ENCODE results near the gene CCDC97. TPM values are rescaled to one million over a fixed set of nuclear protein-coding genes. Genes with fewer than 3 reads are reported as not detected.
"Not testable (repeated sequence)": the region's sequence is repeated elsewhere in the genome, so short reads cannot be mapped to it uniquely, and the experiment has no call there.

Gene CCDC97
- total RNA-seq, 1 experiment from 2014 or later, result 31.4 TPM

DNA sequence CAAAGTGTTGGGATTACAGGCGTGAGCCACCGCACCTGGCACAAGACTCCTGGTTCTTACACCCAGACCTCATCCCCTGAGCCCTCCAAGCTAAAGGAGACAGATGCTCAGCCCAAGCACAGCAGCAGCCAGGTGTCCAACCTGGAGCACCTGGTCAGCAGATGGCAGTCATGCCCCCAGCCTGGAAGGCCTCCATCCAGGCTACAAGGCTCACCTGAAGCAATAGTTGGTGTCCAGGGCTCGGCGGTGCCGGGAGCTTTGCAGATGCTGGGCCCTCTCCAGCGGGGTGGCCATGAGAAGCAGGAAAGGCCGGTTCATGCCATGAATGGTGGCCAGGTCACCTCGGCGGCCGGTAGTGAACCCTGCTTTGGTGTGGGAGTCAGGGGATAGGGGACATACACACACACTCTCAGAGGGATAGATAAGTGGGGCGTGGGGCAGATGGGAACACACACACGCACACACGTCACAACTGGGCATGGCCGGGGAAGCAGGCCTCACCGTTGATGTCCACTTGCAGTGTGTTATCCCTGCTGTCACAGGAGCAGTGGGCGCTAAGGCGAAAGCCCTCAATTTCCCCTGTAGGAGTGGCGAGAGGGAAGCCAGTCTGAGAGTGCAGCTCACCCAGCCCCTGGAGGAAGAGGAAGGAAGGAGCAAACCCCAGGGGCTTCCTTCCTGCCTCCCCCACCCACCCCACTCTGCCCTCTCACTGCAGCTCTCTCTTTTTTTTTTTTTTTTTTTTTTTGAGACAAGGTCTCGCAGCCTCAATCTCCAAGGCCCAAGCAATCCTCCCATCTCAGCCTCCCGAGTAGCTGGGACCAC, 31.9 kb downstream of the CCDC97 start:
- CTCF ChIA-PET, result interaction anchor here (0.5 to 2.8 kb wide), 29 partner anchors 9 to 1826 kb away, joined by 3 to 49 read pairs (median 5); partner anchors contain the start of genes B3GNT8, B9D2 and DMAC2
- no peak overlapping the region for H3K27ac Mint-ChIP-seq
- ATAC-seq (peak; percentile 89), DNase-seq (ENCODE audit: low spot score) (peak; percentile 56)
- no peak for TF ChIP-seq JAZF1 (CRISPR knock-in tag; IDR thresholded peaks at IDR 0.05)
- TF ChIP-seq TCF7 (CRISPR knock-in tag; IDR thresholded peaks at IDR 0.05; ENCODE audit: low read depth), result no peak
- no peak for TF ChIP-seq ZNF219 (CRISPR knock-in tag; IDR thresholded peaks at IDR 0.05; ENCODE audit: borderline replicate concordance)
- no peak for TF ChIP-seq FOXP1 (CRISPR knock-in tag; IDR thresholded peaks at IDR 0.05; ENCODE audit: borderline replicate concordance)
- no peak for TF ChIP-seq ZNF138 (CRISPR knock-in tag; conservative IDR thresholded peaks at IDR 0.05)
- TF ChIP-seq, protein P1, sequence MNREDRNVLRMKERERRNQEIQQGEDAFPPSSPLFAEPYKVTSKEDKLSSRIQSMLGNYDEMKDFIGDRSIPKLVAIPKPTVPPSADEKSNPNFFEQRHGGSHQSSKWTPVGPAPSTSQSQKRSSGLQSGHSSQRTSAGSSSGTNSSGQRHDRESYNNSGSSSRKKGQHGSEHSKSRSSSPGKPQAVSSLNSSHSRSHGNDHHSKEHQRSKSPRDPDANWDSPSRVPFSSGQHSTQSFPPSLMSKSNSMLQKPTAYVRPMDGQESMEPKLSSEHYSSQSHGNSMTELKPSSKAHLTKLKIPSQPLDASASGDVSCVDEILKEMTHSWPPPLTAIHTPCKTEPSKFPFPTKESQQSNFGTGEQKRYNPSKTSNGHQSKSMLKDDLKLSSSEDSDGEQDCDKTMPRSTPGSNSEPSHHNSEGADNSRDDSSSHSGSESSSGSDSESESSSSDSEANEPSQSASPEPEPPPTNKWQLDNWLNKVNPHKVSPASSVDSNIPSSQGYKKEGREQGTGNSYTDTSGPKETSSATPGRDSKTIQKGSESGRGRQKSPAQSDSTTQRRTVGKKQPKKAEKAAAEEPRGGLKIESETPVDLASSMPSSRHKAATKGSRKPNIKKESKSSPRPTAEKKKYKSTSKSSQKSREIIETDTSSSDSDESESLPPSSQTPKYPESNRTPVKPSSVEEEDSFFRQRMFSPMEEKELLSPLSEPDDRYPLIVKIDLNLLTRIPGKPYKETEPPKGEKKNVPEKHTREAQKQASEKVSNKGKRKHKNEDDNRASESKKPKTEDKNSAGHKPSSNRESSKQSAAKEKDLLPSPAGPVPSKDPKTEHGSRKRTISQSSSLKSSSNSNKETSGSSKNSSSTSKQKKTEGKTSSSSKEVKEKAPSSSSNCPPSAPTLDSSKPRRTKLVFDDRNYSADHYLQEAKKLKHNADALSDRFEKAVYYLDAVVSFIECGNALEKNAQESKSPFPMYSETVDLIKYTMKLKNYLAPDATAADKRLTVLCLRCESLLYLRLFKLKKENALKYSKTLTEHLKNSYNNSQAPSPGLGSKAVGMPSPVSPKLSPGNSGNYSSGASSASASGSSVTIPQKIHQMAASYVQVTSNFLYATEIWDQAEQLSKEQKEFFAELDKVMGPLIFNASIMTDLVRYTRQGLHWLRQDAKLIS (CRISPR knock-in tag; IDR thresholded peaks at IDR 0.05; ENCODE audit: borderline replicate concordance), result no peak
- TF ChIP-seq, protein P2, sequence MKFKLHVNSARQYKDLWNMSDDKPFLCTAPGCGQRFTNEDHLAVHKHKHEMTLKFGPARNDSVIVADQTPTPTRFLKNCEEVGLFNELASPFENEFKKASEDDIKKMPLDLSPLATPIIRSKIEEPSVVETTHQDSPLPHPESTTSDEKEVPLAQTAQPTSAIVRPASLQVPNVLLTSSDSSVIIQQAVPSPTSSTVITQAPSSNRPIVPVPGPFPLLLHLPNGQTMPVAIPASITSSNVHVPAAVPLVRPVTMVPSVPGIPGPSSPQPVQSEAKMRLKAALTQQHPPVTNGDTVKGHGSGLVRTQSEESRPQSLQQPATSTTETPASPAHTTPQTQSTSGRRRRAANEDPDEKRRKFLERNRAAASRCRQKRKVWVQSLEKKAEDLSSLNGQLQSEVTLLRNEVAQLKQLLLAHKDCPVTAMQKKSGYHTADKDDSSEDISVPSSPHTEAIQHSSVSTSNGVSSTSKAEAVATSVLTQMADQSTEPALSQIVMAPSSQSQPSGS (CRISPR knock-in tag; IDR thresholded peaks at IDR 0.05; ENCODE audit: borderline replicate concordance, low read depth), result no peak
- TF ChIP-seq, protein P3, sequence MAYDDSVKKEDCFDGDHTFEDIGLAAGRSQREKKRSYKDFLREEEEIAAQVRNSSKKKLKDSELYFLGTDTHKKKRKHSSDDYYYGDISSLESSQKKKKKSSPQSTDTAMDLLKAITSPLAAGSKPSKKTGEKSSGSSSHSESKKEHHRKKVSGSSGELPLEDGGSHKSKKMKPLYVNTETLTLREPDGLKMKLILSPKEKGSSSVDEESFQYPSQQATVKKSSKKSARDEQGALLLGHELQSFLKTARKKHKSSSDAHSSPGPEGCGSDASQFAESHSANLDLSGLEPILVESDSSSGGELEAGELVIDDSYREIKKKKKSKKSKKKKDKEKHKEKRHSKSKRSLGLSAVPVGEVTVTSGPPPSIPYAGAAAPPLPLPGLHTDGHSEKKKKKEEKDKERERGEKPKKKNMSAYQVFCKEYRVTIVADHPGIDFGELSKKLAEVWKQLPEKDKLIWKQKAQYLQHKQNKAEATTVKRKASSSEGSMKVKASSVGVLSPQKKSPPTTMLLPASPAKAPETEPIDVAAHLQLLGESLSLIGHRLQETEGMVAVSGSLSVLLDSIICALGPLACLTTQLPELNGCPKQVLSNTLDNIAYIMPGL (CRISPR knock-in tag; IDR thresholded peaks at IDR 0.05), result no peak
- TF ChIP-seq JUN (CRISPR knock-in tag; IDR thresholded peaks at IDR 0.05), result no peak
- TF ChIP-seq SP1 (CRISPR knock-in tag; conservative IDR thresholded peaks at IDR 0.05), result no peak
- TF ChIP-seq TP53 (CRISPR knock-in tag; IDR thresholded peaks at IDR 0.05), result no peak
- POLR2A ChIA-PET, result no interaction called here
- no peak overlapping the region for H3K4me3 Mint-ChIP-seq
- no peaks in the 10 kb centered on the region for H3K36me3 Mint-ChIP-seq
- no peaks in the 10 kb centered on the region for H3K9me3 Mint-ChIP-seq
- H3K4me1 Mint-ChIP-seq, result no peaks in the 10 kb centered on the region
- H3K27me3 Mint-ChIP-seq (ENCODE audit: low read depth), result no peaks in the 10 kb centered on the region

DNA sequence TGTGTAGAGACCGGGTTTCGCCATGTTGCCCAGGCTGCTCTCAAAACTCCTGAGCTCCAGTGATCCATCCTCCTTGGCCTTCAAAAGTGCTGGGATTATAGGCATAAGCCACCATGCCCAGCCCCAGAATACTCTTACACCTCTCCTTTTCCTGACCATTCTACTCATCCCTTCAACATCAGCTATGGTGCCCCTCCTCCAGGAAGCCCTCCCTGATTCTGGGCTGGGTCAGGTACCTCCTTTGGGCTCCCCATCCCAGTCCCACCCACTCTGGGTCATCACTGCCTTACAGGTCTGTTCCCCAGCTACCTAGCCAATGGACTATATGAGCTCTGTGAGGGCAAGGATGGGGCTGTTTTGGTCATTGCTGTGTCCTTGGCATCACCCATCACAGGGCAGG, 34.2 kb downstream of the CCDC97 start:
- H3K36me3 Mint-ChIP-seq, result no peaks in the 10 kb centered on the region
- ATAC-seq, result no peak
- no peak overlapping the region for H3K4me3 Mint-ChIP-seq
- ChIA-PET POLR2A (no interaction called here), CTCF (interaction anchor here (0.9 to 1.2 kb wide), 3 partner anchors 22 to 227 kb away, joined by 3 to 4 read pairs (median 3); no protein-coding TSS in a partner anchor)
- no peak overlapping the region for H3K27ac Mint-ChIP-seq
- H3K9me3 Mint-ChIP-seq, result no peaks in the 10 kb centered on the region
- no peak for TF ChIP-seq RELA (CRISPR knock-in tag; IDR thresholded peaks at IDR 0.05; ENCODE audit: borderline replicate concordance)
- TF ChIP-seq, protein P4, sequence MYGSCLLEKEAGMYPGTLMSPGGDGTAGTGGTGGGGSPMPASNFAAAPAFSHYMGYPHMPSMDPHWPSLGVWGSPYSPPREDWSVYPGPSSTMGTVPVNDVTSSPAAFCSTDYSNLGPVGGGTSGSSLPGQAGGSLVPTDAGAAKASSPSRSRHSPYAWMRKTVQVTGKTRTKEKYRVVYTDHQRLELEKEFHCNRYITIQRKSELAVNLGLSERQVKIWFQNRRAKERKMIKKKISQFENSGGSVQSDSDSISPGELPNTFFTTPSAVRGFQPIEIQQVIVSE (CRISPR knock-in tag; IDR thresholded peaks at IDR 0.05; ENCODE audit: borderline replicate concordance), result no peak
- no peak for TF ChIP-seq PRRX2 (CRISPR knock-in tag; IDR thresholded peaks at IDR 0.05)
- TF ChIP-seq SP1 (CRISPR knock-in tag; conservative IDR thresholded peaks at IDR 0.05), result no peak
- TF ChIP-seq, protein P5, sequence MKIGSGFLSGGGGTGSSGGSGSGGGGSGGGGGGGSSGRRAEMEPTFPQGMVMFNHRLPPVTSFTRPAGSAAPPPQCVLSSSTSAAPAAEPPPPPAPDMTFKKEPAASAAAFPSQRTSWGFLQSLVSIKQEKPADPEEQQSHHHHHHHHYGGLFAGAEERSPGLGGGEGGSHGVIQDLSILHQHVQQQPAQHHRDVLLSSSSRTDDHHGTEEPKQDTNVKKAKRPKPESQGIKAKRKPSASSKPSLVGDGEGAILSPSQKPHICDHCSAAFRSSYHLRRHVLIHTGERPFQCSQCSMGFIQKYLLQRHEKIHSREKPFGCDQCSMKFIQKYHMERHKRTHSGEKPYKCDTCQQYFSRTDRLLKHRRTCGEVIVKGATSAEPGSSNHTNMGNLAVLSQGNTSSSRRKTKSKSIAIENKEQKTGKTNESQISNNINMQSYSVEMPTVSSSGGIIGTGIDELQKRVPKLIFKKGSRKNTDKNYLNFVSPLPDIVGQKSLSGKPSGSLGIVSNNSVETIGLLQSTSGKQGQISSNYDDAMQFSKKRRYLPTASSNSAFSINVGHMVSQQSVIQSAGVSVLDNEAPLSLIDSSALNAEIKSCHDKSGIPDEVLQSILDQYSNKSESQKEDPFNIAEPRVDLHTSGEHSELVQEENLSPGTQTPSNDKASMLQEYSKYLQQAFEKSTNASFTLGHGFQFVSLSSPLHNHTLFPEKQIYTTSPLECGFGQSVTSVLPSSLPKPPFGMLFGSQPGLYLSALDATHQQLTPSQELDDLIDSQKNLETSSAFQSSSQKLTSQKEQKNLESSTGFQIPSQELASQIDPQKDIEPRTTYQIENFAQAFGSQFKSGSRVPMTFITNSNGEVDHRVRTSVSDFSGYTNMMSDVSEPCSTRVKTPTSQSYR (CRISPR knock-in tag; IDR thresholded peaks at IDR 0.05), result no peak
- H3K27me3 Mint-ChIP-seq (ENCODE audit: low read depth), result peaks cover 6% of the 10 kb centered on the region
- DNase-seq (ENCODE audit: low spot score), result no peak
- no peaks in the 10 kb centered on the region for H3K4me1 Mint-ChIP-seq

DNA sequence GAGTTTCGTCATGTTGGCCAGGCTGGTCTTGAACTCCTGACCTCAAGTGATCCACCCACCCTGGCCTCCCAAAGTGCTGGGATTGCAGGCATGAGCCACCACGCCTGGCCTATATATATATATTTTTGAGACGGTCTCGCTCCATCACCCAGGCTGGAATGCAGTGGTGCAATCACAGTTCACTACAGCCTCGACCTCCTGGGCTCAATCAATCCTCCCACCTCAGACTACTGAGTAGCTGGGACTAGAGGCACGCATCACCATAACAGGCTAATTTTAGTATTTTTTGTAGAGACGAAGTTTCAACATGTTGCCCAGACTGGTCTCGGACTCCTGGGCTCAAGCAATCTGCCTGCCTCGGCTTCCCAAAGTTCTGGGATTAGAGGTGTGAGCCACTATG, 36.9 kb downstream of the CCDC97 start:
- ATAC-seq; DNase-seq (ENCODE audit: low spot score); H3K4me3 Mint-ChIP-seq; H3K9me3 Mint-ChIP-seq; POLR2A ChIA-PET; H3K36me3 Mint-ChIP-seq; H3K27ac Mint-ChIP-seq: not testable (repeated sequence)
- H3K4me1 Mint-ChIP-seq, result peaks cover 10% of the 10 kb centered on the region
- CTCF ChIA-PET, result interaction anchor here (1.0 to 1.5 kb wide), 3 partner anchors 19 to 85 kb away, joined by 3 to 4 read pairs (median 3); no protein-coding TSS in a partner anchor
- peaks cover 33% of the 10 kb centered on the region for H3K27me3 Mint-ChIP-seq (ENCODE audit: low read depth)
